Astrocyte (in vitro differentiated cells and primary cell): ENCODE results near the gene BMAL2.

Experiments
- EZH2 ChIP-seq: IDR thresholded peaks from 2 replicates; pipeline ENCODE4 v1.6.1; 2012; ENCODE audit warnings: mild to moderate bottlenecking, low read length, inconsistent platforms; ENCODE audit not compliant: insufficient read depth
- TF ChIP-seq, protein P1 (sequence below): IDR thresholded peaks from 2 replicates; pipeline ENCODE4 v1.5.1; 2011; ENCODE audit warnings: low read depth, mild to moderate bottlenecking, inconsistent platforms, low read length, moderate library complexity; ENCODE audit not compliant: insufficient read depth

DNA sequence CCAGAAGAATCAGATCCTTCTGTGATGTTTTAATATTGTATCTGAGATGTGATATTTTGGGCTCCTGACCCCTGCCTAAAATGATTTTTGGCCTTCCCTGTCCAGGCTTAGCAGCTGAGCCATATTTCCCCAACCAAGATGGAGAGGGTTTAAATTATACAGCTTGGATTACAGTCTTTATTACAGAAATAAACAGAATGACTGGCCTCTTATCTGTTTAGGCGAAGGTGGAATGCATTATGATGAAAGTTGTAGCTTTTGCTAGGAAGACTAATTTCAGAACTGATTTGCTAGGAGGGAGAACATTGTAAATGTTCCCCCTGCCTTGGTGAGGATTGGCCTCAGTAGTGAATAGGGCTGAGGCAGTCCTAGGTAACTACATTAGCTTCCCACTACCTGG lies 23.3 kb downstream of the BMAL2 start:
- TF ChIP-seq, protein P1, sequence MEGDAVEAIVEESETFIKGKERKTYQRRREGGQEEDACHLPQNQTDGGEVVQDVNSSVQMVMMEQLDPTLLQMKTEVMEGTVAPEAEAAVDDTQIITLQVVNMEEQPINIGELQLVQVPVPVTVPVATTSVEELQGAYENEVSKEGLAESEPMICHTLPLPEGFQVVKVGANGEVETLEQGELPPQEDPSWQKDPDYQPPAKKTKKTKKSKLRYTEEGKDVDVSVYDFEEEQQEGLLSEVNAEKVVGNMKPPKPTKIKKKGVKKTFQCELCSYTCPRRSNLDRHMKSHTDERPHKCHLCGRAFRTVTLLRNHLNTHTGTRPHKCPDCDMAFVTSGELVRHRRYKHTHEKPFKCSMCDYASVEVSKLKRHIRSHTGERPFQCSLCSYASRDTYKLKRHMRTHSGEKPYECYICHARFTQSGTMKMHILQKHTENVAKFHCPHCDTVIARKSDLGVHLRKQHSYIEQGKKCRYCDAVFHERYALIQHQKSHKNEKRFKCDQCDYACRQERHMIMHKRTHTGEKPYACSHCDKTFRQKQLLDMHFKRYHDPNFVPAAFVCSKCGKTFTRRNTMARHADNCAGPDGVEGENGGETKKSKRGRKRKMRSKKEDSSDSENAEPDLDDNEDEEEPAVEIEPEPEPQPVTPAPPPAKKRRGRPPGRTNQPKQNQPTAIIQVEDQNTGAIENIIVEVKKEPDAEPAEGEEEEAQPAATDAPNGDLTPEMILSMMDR = no peak
- TF ChIP-seq EZH2 = no peak
